K562 (cell line): ENCODE results near the gene PTPRT. TPM values are rescaled to one million over a fixed set of nuclear protein-coding genes. Genes with fewer than 3 reads are reported as not detected.

Experiments used
- CAMTA2 ChIP-seq: fragments of 250-450 bp; sonication (Bioruptor Pico); conservative IDR thresholded peaks from 2 replicates; pipeline ENCODE4 v1.5.1; 2022
- CXXC5 ChIP-seq: fragments of 250-450 bp; sonication (Bioruptor Pico); IDR thresholded peaks from 2 replicates; pipeline ENCODE4 v1.8.0; 2022; ENCODE audit warnings: inconsistent platforms, mild to moderate bottlenecking, moderate library complexity
- HMGN3 ChIP-seq: IDR thresholded peaks from 2 replicates; pipeline ENCODE4 v1.6.1; 2011; ENCODE audit warnings: borderline replicate concordance, low read depth, mild to moderate bottlenecking, mixed read lengths, low read length; ENCODE audit not compliant: insufficient read length; ENCODE audit errors: extremely low read depth
- TGIF2 ChIP-seq: sonication (generic); formaldehyde crosslinking; IDR thresholded peaks from 2 replicates; pipeline ENCODE4 v1.8.1; 2022; ENCODE audit warnings: mild to moderate bottlenecking, missing genetic modification reagents, moderate library complexity
- polyA plus RNA-seq, 8 experiments: library from polyadenylated mRNA; depleted of rRNA in 4 of 8; stranded (reverse) in 5 of 8; unstranded in 3 of 8; fragments of >200 nt; fragmentation: Nextera tagmentation in 2 of 8; fragmentation: Illumina TruSeq in 1 of 8; extraction: Ambion mirVana in 2 of 8; extraction: Trizol in 1 of 8; gene quantifications; 2 replicates each; pipeline versions ENCODE4 v1.2.1 to v1.2.3, GENCODE V29; 2011 to 2014; ENCODE audit warnings: inconsistent platforms in 1 of 8, missing spikeins in 1 of 8
- total RNA-seq, 7 experiments: library from RNA; depleted of rRNA in 6 of 7; stranded (reverse); fragments of >200 nt in 6 of 7; fragmentation: Illumina TruSeq in 2 of 7; extraction: Trizol in 2 of 7; gene quantifications; 2 replicates each; pipeline versions ENCODE4 v1.2.1 to v1.2.3, GENCODE V29; 2011 to 2021; ENCODE audit warnings: low replicate concordance in 1 of 7
- TF ChIP-seq, protein P1 (sequence below): sonication (generic); formaldehyde crosslinking; IDR thresholded peaks from 2 replicates; pipeline ENCODE4 v1.8.0; 2023; ENCODE audit warnings: missing genetic modification reagents, mild to moderate bottlenecking, borderline replicate concordance
- TF ChIP-seq, protein P2 (sequence below): IDR thresholded peaks from 2 replicates; pipeline ENCODE4 v1.6.1; 2011; ENCODE audit warnings: borderline replicate concordance, low read depth, mild to moderate bottlenecking, moderate library complexity, low read length; ENCODE audit not compliant: insufficient read depth, poor library complexity, severe bottlenecking
- TF ChIP-seq, protein P3 (sequence below): sonication (generic); formaldehyde crosslinking; IDR thresholded peaks from 2 replicates; pipeline ENCODE4 v1.8.1; 2023; ENCODE audit warnings: mild to moderate bottlenecking, missing genetic modification reagents

PTPRT gene
- total and polyA plus RNA-seq, 9 of the 15 experiments (the other 6 are each of a cell fraction or from before 2014, with no cell fraction given) = not detected

DNA sequence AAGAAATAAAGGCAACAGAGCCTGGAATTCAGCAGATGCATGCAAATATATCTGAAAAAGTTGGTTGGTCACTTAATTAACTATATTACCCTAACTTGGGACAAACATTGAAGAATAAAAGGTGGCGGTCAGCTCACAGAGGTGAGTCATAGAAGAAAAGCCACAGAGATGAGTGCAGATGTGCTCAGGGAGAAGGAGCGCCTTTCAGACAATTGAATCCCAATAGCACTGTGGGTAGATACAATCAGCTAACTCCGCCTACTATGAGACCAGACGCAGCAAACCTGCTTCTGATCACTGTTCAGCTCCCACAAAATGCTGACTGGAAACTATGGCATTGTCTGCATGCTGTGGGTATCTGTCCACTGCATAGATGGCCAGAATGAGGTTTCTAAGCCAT, 447.8 kb downstream of the PTPRT start (continued):
- TF ChIP-seq, protein P1, sequence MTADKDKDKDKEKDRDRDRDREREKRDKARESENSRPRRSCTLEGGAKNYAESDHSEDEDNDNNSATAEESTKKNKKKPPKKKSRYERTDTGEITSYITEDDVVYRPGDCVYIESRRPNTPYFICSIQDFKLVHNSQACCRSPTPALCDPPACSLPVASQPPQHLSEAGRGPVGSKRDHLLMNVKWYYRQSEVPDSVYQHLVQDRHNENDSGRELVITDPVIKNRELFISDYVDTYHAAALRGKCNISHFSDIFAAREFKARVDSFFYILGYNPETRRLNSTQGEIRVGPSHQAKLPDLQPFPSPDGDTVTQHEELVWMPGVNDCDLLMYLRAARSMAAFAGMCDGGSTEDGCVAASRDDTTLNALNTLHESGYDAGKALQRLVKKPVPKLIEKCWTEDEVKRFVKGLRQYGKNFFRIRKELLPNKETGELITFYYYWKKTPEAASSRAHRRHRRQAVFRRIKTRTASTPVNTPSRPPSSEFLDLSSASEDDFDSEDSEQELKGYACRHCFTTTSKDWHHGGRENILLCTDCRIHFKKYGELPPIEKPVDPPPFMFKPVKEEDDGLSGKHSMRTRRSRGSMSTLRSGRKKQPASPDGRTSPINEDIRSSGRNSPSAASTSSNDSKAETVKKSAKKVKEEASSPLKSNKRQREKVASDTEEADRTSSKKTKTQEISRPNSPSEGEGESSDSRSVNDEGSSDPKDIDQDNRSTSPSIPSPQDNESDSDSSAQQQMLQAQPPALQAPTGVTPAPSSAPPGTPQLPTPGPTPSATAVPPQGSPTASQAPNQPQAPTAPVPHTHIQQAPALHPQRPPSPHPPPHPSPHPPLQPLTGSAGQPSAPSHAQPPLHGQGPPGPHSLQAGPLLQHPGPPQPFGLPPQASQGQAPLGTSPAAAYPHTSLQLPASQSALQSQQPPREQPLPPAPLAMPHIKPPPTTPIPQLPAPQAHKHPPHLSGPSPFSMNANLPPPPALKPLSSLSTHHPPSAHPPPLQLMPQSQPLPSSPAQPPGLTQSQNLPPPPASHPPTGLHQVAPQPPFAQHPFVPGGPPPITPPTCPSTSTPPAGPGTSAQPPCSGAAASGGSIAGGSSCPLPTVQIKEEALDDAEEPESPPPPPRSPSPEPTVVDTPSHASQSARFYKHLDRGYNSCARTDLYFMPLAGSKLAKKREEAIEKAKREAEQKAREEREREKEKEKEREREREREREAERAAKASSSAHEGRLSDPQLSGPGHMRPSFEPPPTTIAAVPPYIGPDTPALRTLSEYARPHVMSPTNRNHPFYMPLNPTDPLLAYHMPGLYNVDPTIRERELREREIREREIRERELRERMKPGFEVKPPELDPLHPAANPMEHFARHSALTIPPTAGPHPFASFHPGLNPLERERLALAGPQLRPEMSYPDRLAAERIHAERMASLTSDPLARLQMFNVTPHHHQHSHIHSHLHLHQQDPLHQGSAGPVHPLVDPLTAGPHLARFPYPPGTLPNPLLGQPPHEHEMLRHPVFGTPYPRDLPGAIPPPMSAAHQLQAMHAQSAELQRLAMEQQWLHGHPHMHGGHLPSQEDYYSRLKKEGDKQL (CRISPR knock-in tag) = no peak
- TF ChIP-seq HMGN3 = no peak
- TF ChIP-seq, protein P2, sequence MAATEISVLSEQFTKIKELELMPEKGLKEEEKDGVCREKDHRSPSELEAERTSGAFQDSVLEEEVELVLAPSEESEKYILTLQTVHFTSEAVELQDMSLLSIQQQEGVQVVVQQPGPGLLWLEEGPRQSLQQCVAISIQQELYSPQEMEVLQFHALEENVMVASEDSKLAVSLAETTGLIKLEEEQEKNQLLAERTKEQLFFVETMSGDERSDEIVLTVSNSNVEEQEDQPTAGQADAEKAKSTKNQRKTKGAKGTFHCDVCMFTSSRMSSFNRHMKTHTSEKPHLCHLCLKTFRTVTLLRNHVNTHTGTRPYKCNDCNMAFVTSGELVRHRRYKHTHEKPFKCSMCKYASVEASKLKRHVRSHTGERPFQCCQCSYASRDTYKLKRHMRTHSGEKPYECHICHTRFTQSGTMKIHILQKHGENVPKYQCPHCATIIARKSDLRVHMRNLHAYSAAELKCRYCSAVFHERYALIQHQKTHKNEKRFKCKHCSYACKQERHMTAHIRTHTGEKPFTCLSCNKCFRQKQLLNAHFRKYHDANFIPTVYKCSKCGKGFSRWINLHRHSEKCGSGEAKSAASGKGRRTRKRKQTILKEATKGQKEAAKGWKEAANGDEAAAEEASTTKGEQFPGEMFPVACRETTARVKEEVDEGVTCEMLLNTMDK = no peak
- TF ChIP-seq CAMTA2 (CRISPR knock-in tag) = no peak
- TF ChIP-seq TGIF2 = no peak
- TF ChIP-seq, protein P3, sequence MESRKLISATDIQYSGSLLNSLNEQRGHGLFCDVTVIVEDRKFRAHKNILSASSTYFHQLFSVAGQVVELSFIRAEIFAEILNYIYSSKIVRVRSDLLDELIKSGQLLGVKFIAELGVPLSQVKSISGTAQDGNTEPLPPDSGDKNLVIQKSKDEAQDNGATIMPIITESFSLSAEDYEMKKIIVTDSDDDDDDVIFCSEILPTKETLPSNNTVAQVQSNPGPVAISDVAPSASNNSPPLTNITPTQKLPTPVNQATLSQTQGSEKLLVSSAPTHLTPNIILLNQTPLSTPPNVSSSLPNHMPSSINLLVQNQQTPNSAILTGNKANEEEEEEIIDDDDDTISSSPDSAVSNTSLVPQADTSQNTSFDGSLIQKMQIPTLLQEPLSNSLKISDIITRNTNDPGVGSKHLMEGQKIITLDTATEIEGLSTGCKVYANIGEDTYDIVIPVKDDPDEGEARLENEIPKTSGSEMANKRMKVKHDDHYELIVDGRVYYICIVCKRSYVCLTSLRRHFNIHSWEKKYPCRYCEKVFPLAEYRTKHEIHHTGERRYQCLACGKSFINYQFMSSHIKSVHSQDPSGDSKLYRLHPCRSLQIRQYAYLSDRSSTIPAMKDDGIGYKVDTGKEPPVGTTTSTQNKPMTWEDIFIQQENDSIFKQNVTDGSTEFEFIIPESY (CRISPR knock-in tag) = no peak
- no peak for TF ChIP-seq CXXC5
